ENCODE results near the gene ATP6AP1.

- TF ChIP-seq, protein P1, sequence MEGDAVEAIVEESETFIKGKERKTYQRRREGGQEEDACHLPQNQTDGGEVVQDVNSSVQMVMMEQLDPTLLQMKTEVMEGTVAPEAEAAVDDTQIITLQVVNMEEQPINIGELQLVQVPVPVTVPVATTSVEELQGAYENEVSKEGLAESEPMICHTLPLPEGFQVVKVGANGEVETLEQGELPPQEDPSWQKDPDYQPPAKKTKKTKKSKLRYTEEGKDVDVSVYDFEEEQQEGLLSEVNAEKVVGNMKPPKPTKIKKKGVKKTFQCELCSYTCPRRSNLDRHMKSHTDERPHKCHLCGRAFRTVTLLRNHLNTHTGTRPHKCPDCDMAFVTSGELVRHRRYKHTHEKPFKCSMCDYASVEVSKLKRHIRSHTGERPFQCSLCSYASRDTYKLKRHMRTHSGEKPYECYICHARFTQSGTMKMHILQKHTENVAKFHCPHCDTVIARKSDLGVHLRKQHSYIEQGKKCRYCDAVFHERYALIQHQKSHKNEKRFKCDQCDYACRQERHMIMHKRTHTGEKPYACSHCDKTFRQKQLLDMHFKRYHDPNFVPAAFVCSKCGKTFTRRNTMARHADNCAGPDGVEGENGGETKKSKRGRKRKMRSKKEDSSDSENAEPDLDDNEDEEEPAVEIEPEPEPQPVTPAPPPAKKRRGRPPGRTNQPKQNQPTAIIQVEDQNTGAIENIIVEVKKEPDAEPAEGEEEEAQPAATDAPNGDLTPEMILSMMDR (IDR thresholded peaks at IDR 0.05): no peak
- no peak for TF ChIP-seq TCF7L2 (IDR thresholded peaks at IDR 0.05; ENCODE audit: low read depth, low read length)
Observed at GRCh38 chrX:154396973-154397887, 31.2 kb upstream of the ATP6AP1 start.
